ENCODE measurements around the gene ABCF1.

ABCF1 gene

GRCh38 chr6:30626484-30627366 lies 55.5 kb downstream of the ABCF1 start, which contains the start of gene ATAT1:
ATAT1 (plus strand) TSS chr6:30626874.
- peak; percentile 93 for DNase-seq (ENCODE audit: low spot score)

- DNase-seq (ENCODE audit: low spot score): no peak
These were observed 64.6 kb downstream of the ABCF1 start for GRCh38 chr6:30635834-30636233.

- DNase-seq (ENCODE audit: low spot score): no peak
These were observed 69.2 kb downstream of the ABCF1 start for GRCh38 chr6:30640481-30640880.

- no peak for DNase-seq (ENCODE audit: low spot score)
These were observed 69.8 kb downstream of the ABCF1 start for GRCh38 chr6:30641048-30641447.
